Thymus (tissue), 11 donors: ENCODE results near the gene C16orf46. TPM values are rescaled to one million over a fixed set of nuclear protein-coding genes. Genes with fewer than 3 reads are reported as not detected.

Source experiments
- DNase-seq, 9 donors: peaks; one replicate each; pipeline ENCODE4 v3.0.0-alpha.2; 2013; ENCODE audit warnings: low spot score in 9 of 9, low read depth in 6 of 9, missing footprints in 1 of 9
- H3K27ac ChIP-seq, 2 donors: one replicate each; pipeline ENCODE4 v1.5.1; 2013; ENCODE audit warnings: control low read depth in 1 of 2, low read depth in 1 of 2, low read length in 1 of 2, mild to moderate bottlenecking in 1 of 2, moderate library complexity in 1 of 2
- H3K27me3 ChIP-seq, 2 donors: one replicate each; pipeline ENCODE4 v1.5.1; 2013; ENCODE audit warnings: low read length in 1 of 2; ENCODE audit not compliant: control insufficient read depth in 2 of 2, insufficient read depth in 1 of 2
- H3K36me3 ChIP-seq, 2 donors: one replicate each; pipeline ENCODE4 v1.5.1; 2013; ENCODE audit warnings: low read length in 1 of 2, mild to moderate bottlenecking in 1 of 2, moderate library complexity in 1 of 2; ENCODE audit not compliant: control insufficient read depth in 2 of 2, insufficient read depth in 2 of 2
- H3K4me1 ChIP-seq, 2 donors: one replicate each; pipeline ENCODE4 v1.5.1; 2013; ENCODE audit warnings: low read length in 2 of 2; ENCODE audit not compliant: control insufficient read depth in 2 of 2, insufficient read depth in 2 of 2
- H3K4me3 ChIP-seq, 2 donors: one replicate each; pipeline ENCODE4 v1.5.1; 2013; ENCODE audit warnings: low read length in 2 of 2, control low read depth in 1 of 2, mild to moderate bottlenecking in 1 of 2
- H3K9me3 ChIP-seq, 2 donors: one replicate each; pipeline ENCODE4 v1.5.1; 2013; ENCODE audit warnings: low read length in 1 of 2, mild to moderate bottlenecking in 1 of 2; ENCODE audit not compliant: control insufficient read depth in 2 of 2, insufficient read depth in 1 of 2
- WGBS: extraction: QIAGEN DNeasy Blood & Tissue Kit; methylation state at CpG from one replicate; pipeline ENCODE4 v1.1.7; 2013; 5-methylcytosine and 5-hydroxymethylcytosine counted together
- polyA plus RNA-seq: library from polyadenylated mRNA; stranded (reverse); fragments of 200-250 nt; gene quantifications from one replicate; pipeline ENCODE4 v1.2.3, GENCODE V29; 2013
- total RNA-seq: library from RNA; stranded (reverse); fragments of 120-200 nt; gene quantifications from one replicate; pipeline ENCODE4 v1.2.4, GENCODE V29; 2013
- donor health status: healthy.

The C16orf46 gene
- total and polyA plus RNA-seq, 2 donors = 0.28 to 1.4 TPM

DNA sequence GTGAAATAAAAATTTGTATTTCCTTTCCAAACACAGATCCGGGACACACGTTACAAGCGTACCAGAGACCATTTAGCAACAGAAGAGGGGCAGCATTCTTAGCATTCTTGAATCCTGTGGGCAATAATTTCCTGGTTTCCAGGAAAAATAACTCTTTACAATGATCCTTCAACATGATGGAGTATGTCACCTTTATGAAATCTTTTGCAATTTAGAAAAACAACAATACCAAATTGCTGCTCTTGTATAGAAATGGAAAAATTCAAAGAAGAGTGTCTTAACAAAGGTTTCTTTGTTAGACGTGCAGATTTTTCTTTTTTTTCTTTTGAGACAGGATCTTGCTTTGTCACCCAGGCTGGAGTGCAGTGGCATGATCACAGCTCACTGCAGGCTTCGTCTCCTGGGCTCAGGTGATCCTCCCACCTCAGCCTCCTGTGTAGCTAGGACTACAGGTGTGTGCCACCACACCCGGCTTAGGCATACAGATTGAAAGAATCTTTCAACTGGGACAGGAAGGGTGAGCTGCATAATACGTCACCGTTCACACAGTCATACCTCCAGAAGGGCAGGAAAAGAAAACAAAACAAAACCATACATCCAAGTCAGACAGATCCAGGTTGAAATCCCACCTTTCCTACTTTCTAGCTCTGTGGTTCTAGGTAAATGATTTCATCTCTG lies 29.9 kb upstream of the C16orf46 start:
- Histone ChIP-seq H3K4me1 (no peaks in the 10 kb centered on the region), H3K27me3 (no peaks in the 10 kb centered on the region), H3K9me3 (no peaks in the 10 kb centered on the region), H3K36me3 (no peaks in the 10 kb centered on the region), H3K4me3 (no peak overlapping the region), H3K27ac (no peak overlapping the region)
- no peak for DNase-seq
- WGBS = 87% methylated on average over 8 of the region's 8 CpGs

DNA sequence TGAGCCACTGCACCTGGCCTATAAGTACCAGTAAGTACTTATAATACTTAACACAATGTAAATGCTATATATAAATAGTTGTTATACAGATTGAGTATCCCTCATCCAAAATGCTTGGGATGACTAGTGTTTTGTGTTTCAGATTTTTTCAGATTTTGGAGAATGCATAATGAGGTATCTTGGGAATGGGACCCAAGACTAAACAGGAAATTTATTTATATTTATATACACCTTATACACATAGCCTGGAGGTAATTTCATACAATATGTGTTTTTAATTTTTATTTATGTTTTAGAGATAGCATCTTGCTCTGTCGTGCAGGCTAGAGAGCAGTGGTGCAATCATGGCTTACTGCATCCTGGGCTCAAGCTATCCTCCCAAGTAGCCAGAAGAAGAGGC lies 28.9 kb upstream of the C16orf46 start:
- Histone ChIP-seq H3K36me3 (no peaks in the 10 kb centered on the region), H3K27me3 (peaks cover 0 to 1% of the 10 kb centered on the region in 2 donors), H3K27ac (no peak overlapping the region), H3K9me3 (no peaks in the 10 kb centered on the region), H3K4me1 (no peaks in the 10 kb centered on the region), H3K4me3 (no peak overlapping the region)
- no peak for DNase-seq
- 93% methylated on average over 1 of the region's 1 CpG for WGBS

DNA sequence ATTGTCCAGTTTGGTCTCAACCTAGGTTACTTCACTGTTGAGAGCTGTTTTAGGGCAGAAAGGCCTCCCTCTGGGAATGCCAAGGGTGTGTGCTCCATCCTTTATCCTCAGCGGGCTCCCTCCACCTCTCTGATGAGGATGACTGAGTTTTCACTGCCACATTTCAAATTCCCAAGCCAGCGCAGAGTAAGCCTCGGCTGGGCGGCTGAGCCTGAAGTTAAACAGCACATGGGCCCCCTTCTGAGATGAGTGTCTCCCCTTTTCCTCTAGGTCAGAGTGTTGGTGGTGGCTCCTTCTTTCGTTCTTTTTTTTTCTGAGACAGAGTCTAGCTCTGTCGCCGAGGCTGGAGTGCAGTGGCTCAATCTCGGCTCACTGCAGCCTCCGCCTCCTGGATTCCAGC lies 24.7 kb upstream of the C16orf46 start:
- no peak overlapping the region for H3K4me3 ChIP-seq
- no peaks in the 10 kb centered on the region for H3K36me3 ChIP-seq
- no peak overlapping the region for H3K27ac ChIP-seq
- peaks cover 0 to 3% of the 10 kb centered on the region in 2 donors for H3K27me3 ChIP-seq
- WGBS = 95% methylated on average over 9 of the region's 9 CpGs
- no peak for DNase-seq
- peaks cover 3% of the 10 kb centered on the region in 2 donors for H3K4me1 ChIP-seq
- no peaks in the 10 kb centered on the region for H3K9me3 ChIP-seq

DNA sequence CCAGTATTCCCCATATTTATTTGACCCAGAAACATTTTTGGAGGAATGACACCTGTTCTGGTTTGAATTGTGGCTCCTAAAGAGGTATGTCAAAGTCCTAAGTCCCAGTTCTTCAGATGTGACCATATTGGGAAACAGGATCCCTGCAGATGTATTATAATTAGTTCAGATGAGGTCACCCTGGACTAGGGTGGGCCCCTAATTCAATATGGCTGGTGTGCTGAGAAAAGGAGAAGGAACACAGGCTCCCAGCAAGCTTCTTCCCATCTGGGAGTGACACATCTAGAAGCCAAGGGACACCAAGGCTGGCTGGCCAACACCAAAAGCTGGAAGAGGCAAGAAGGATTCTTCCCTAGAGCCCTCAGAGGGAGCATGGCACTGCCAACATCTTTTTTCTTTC lies 22.9 kb upstream of the C16orf46 start:
- Histone ChIP-seq H3K9me3 (no peaks in the 10 kb centered on the region), H3K27ac (no peak overlapping the region), H3K4me1 (peaks cover 5 to 6% of the 10 kb centered on the region in 2 donors), H3K27me3 (peaks cover 0 to 3% of the 10 kb centered on the region in 2 donors), H3K36me3 (no peaks in the 10 kb centered on the region), H3K4me3 (no peak overlapping the region)
- no peak for DNase-seq

DNA sequence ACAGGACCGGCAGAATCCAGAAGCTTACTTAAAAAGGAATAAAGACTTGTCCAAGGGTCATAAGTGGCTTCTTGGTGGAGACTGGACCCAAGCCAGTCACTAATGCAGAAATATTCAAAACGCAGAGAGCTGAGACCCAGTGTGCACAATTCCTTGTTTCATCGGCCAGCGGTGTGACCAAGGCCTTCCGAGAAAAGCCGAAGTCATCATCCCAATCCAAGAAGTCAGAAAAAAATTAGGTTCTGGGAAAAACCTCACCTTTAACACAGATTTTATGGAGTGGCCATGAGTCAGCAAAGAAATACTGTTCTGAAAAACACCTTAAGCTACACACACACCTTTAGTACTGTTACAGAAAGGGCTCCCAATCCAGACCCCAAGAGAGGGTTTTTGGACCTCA lies 20.2 kb upstream of the C16orf46 start:
- Histone ChIP-seq H3K27me3 (peaks cover 0 to 3% of the 10 kb centered on the region in 2 donors), H3K4me3 (no peak overlapping the region), H3K4me1 (peaks cover 5 to 6% of the 10 kb centered on the region in 2 donors), H3K9me3 (no peaks in the 10 kb centered on the region), H3K27ac (no peak overlapping the region), H3K36me3 (no peaks in the 10 kb centered on the region)
- WGBS = 98% methylated on average over 6 of the region's 6 CpGs
- no peak for DNase-seq

DNA sequence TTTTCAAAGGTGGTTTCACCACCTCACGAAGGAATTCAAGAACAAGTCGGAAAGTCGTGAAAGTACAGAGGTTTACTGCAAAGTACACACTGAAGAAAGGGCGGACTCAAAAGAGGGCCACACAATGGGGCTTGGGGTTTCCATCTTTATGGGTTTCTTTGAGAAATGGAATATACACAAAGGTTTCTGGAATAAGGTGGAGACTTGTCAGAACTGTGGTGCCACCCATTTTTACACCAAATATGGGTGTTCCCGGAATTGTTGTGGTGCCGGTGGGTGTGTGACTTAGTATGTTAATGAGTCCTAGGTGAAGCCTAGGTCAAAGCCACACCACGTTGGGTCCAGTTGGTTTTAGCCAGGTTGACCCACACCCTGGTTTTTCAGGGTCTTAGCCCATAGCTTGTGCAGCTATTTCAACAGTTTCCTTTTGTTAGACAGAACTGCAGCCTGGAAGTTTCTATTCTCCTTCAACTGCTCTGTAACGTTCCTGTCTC lies 19.7 kb upstream of the C16orf46 start:
- Histone ChIP-seq H3K27me3 (peaks cover 0 to 3% of the 10 kb centered on the region in 2 donors), H3K9me3 (no peaks in the 10 kb centered on the region), H3K4me1 (peaks cover 5 to 6% of the 10 kb centered on the region in 2 donors), H3K36me3 (no peaks in the 10 kb centered on the region), H3K27ac (no peak overlapping the region), H3K4me3 (peak overlapping the region in 1 of 2 donors; percentile 22)
- no peak for DNase-seq
- WGBS = 58% methylated on average over 8 of the region's 8 CpGs

DNA sequence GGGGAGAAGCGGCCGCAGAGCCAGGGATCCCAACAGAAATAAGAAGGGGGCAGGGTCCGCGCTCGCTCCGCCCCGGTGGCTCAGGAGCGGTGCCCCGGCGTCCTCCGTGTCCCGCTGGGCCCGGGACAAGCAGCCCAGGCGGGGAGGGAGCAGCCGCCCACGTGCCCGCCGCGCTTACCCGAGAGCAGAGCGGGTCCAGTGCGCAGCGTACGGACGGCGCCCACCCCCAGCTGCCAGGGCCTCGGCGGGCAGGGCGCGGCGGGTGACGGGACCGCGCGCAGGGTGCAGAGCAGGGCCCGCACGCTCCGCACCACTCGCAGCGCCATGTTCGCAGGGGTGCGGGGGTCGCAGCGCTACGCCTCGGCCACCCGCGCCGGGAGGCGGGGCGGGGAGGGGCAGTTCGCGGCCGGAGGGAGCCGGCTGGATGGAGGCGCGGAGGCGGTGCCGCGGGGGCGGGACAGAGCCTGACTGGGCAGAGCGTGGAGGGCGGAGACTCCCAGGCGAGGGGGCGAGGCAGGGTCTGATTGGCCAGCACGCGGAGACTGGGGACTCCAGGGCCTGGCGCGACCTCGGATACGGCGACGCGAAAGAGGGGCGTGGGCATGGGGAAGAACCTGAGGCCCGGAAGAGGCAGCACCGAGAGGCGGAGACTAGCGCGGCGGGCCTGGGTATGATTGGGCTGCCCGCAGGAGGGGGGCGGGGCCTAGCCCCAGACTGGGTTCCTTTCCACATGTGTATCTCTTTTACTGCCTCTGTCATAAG lies 19.1 kb upstream of the C16orf46 start, which contains the start of gene GCSH:
TSS of gene GCSH (minus strand) at position 443 of the 762 bp plus-strand sequence. CDS start at position 326, 117 bp downstream.
- Histone ChIP-seq H3K36me3 (no peaks in the 10 kb centered on the region), H3K9me3 (no peaks in the 10 kb centered on the region), H3K4me1 (peaks cover 5 to 6% of the 10 kb centered on the region in 2 donors), H3K27ac (peak within 1 kb of the TSS in 1 of 2 donors; percentile 78), H3K27me3 (peaks cover 0 to 3% of the 10 kb centered on the region in 2 donors), H3K4me3 (peak within 1 kb of the TSS; percentile 52 to 76)
- peak; percentile 91 to 98 (median 96) for DNase-seq
- WGBS = 4% methylated on average over 77 of the region's 83 CpGs

DNA sequence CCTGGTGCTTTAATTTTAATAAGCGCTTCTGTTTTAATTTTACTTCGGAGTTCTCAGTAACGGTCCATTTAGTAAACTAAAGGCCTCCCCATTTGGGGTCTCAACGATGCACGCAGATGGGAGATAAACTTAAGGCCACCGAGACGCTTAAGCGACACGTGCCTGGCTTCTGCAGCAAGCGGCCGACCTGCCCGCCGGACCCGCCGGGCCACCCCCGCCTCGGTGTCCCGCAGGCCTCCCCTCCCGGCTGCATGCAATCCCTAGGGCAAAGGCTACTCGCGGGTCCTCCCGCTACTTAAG lies 18.6 kb upstream of the C16orf46 start:
- H3K4me3 ChIP-seq = peak overlapping the region; percentile 52 to 76
- WGBS = 1% methylated on average over 22 of the region's 22 CpGs
- no peaks in the 10 kb centered on the region for H3K27me3 ChIP-seq
- no peaks in the 10 kb centered on the region for H3K9me3 ChIP-seq
- no peaks in the 10 kb centered on the region for H3K36me3 ChIP-seq
- H3K27ac ChIP-seq = peak overlapping the region in 1 of 2 donors; percentile 78
- H3K4me1 ChIP-seq = peaks cover 5 to 6% of the 10 kb centered on the region in 2 donors
- DNase-seq = no peak

DNA sequence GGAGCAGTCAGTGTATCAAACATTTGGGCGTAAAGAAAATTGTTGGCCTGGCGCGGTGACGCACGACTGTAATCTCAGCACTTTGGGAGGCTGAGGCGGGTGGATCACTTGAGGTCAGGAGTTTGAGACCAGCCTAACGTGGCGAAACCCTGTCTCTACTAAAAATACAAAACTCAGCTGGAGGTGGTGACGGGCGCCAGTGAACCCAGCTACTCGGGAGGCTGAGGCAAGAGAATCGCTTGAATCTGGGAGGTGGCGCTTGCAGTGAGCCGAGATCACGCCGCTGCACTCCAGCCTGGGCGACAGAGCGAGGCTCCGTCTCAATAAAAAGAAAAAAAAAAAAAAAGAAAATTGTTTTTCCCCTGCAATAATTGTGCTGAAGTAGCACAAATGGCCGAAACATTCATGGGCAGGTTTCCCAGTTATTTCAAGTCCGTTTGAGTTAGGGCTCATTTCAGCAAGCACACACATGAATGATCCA lies 17.8 kb upstream of the C16orf46 start:
- Histone ChIP-seq H3K4me1 (peaks cover 5 to 6% of the 10 kb centered on the region in 2 donors), H3K4me3 (peak overlapping the region in 1 of 2 donors; percentile 52), H3K27me3 (no peaks in the 10 kb centered on the region), H3K27ac (no peak overlapping the region), H3K36me3 (no peaks in the 10 kb centered on the region), H3K9me3 (no peaks in the 10 kb centered on the region)
- DNase-seq = peak in 1 of 9 donors; percentile 9
- WGBS = 87% methylated on average over 21 of the region's 21 CpGs
